ENCODE results near the gene PNPLA7. TPM values are rescaled to one million over a fixed set of nuclear protein-coding genes. Genes with fewer than 3 reads are reported as not detected.
"Not testable (repeated sequence)": the region's sequence is repeated elsewhere in the genome, so short reads cannot be mapped to it uniquely, and the experiment has no call there.

Gene PNPLA7
- total RNA-seq, 2 experiments from 2014 or later = 3.0 to 3.2 TPM

DNA sequence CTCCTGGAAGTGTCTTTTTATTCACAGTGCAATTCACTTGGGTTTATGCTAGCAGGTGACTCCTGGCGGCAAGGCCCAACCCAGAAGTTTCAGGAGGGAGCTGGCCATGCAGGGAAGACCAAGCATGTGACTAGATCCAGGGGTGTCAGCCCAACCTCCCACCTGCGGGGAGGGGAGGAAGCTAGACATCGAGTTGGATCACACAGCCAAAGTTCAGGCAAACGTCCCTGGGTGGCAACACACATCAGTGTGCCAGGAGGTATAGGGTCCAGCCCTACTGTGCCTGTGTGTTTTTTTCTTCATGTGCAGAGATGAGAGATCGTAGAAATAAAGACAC is 25.3 kb downstream of the PNPLA7 start:
- Mint-ChIP-seq H3K36me3 (no peaks in the 10 kb centered on the region), H3K9me3 (ENCODE audit: low read depth) (no peaks in the 10 kb centered on the region), H3K4me1 (peaks cover 2% of the 10 kb centered on the region), H3K27me3 (peaks cover 10% of the 10 kb centered on the region), H3K27ac (no peak overlapping the region), H3K4me3 (no peak overlapping the region)
- ATAC-seq (no peak), DNase-seq (no peak)
- CTCF ChIA-PET = interaction anchor here (0.6 to 4.5 kb wide), 6 partner anchors 10 to 102 kb away, joined by 3 to 20 read pairs (median 3); partner anchors contain the start of genes EXD3 and NOXA1

GRCh38 chr9:137524161-137524980 is 25.8 kb downstream of the PNPLA7 start:
- Mint-ChIP-seq H3K4me3 (no peak overlapping the region), H3K27ac (no peak overlapping the region), H3K27me3 (peaks cover 10% of the 10 kb centered on the region), H3K4me1 (peaks cover 2% of the 10 kb centered on the region), H3K36me3 (no peaks in the 10 kb centered on the region), H3K9me3 (ENCODE audit: low read depth) (no peaks in the 10 kb centered on the region)
- CTCF ChIA-PET = interaction anchor here (0.6 to 4.5 kb wide), 4 partner anchors 10 to 101 kb away, joined by 3 to 20 read pairs (median 3); partner anchors contain the start of genes EXD3 and NOXA1
- ATAC-seq = no peak
- DNase-seq = no peak

GRCh38 chr9:137522746-137523455 is 27.3 kb downstream of the PNPLA7 start:
- DNase-seq = no peak
- Mint-ChIP-seq H3K27ac (no peak overlapping the region), H3K4me1 (peaks cover 2% of the 10 kb centered on the region), H3K36me3 (no peaks in the 10 kb centered on the region), H3K4me3 (no peak overlapping the region), H3K9me3 (ENCODE audit: low read depth) (no peaks in the 10 kb centered on the region), H3K27me3 (peaks cover 8% of the 10 kb centered on the region)
- CTCF ChIA-PET = interaction anchor here (4.5 kb wide), 1 partner anchor 100 kb away, joined by 20 read pairs; the partner anchor contains the start of genes EXD3 and NOXA1
- ATAC-seq = no peak

GRCh38 chr9:137521405-137521985 is 28.7 kb downstream of the PNPLA7 start:
- H3K4me3 Mint-ChIP-seq = no peak overlapping the region
- H3K4me1 Mint-ChIP-seq = no peaks in the 10 kb centered on the region
- no peaks in the 10 kb centered on the region for H3K9me3 Mint-ChIP-seq (ENCODE audit: low read depth)
- no peaks in the 10 kb centered on the region for H3K36me3 Mint-ChIP-seq
- CTCF ChIA-PET = no interaction called here
- ATAC-seq (no peak), DNase-seq (no peak)
- H3K27ac Mint-ChIP-seq = no peak overlapping the region
- H3K27me3 Mint-ChIP-seq = no peaks in the 10 kb centered on the region

GRCh38 chr9:137520614-137521404 is 29.4 kb downstream of the PNPLA7 start:
- H3K4me1 Mint-ChIP-seq = no peaks in the 10 kb centered on the region
- no peaks in the 10 kb centered on the region for H3K36me3 Mint-ChIP-seq
- DNase-seq = no peak
- ATAC-seq = no peak
- no peaks in the 10 kb centered on the region for H3K9me3 Mint-ChIP-seq (ENCODE audit: low read depth)
- no peaks in the 10 kb centered on the region for H3K27me3 Mint-ChIP-seq
- CTCF ChIA-PET = interaction anchor here (1.0 kb wide), 1 partner anchor 9 kb away, joined by 3 read pairs; no protein-coding TSS in a partner anchor
- no peak overlapping the region for H3K4me3 Mint-ChIP-seq
- H3K27ac Mint-ChIP-seq = no peak overlapping the region

DNA sequence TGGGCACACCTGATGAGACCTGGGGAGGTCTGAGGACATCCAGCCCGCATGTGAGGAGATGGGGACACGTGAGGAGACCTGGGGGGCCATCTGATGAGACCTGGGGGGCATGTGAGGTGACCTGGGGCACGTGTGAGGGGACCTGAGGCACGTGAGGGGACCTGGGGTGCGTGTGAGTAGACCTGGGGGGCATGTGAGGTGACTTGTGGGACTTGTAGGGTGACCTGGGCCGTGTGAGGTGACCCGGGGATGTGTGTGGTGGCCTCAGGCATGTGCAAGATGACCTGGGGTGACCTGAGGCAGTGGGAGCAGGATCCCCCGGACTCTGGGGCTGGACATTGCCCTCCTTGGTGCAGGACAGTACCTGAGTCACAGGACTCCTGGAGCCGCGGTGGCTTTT is 30.6 kb downstream of the PNPLA7 start:
- Mint-ChIP-seq H3K4me3 (no peak overlapping the region), H3K9me3 (ENCODE audit: low read depth) (no peaks in the 10 kb centered on the region), H3K27ac (no peak overlapping the region), H3K27me3 (no peaks in the 10 kb centered on the region), H3K36me3 (no peaks in the 10 kb centered on the region), H3K4me1 (no peaks in the 10 kb centered on the region)
- ATAC-seq (no peak), DNase-seq (no peak)
- CTCF ChIA-PET = no interaction called here

- H3K27me3 Mint-ChIP-seq; CTCF ChIA-PET; H3K4me3 Mint-ChIP-seq; H3K9me3 Mint-ChIP-seq (ENCODE audit: low read depth); ATAC-seq; H3K36me3 Mint-ChIP-seq; DNase-seq; H3K27ac Mint-ChIP-seq; H3K4me1 Mint-ChIP-seq: not testable (repeated sequence)
These were observed 31.3 kb downstream of the PNPLA7 start for GRCh38 chr9:137518661-137519459.

- no peaks in the 10 kb centered on the region for H3K9me3 Mint-ChIP-seq (ENCODE audit: low read depth)
- no peak overlapping the region for H3K4me3 Mint-ChIP-seq
- peak; percentile 30 for ATAC-seq
- H3K36me3 Mint-ChIP-seq = no peaks in the 10 kb centered on the region
- H3K4me1 Mint-ChIP-seq = peaks cover 4% of the 10 kb centered on the region
- no peak for DNase-seq
- CTCF ChIA-PET = no interaction called here
- no peaks in the 10 kb centered on the region for H3K27me3 Mint-ChIP-seq
- H3K27ac Mint-ChIP-seq = no peak overlapping the region
These were observed 33.9 kb downstream of the PNPLA7 start for GRCh38 chr9:137516144-137516917.

DNA sequence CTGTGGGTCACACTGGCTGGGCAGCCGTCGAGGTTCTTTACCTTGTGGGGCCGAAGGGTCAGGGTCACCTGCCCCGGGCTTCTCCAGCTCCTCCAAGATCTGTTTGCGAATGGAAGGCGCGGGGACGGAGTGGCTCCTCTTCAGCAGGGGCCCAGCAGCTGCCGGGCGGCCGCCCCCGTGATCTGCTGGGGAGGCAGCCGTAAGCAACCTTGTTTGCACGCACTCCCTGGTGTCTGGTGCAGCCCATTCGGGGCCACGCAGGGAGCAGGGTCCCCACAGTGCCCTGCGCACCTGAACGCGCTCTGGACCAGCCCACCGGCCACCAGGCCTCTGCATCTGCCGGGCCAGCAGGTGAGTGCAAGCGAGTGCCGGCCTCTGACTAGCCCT is 34.9 kb downstream of the PNPLA7 start:
- DNase-seq (no peak), ATAC-seq (no peak)
- CTCF ChIA-PET = no interaction called here
- no peaks in the 10 kb centered on the region for H3K36me3 Mint-ChIP-seq
- H3K4me1 Mint-ChIP-seq = peaks cover 4% of the 10 kb centered on the region
- H3K4me3 Mint-ChIP-seq = no peak overlapping the region
- no peaks in the 10 kb centered on the region for H3K9me3 Mint-ChIP-seq (ENCODE audit: low read depth)
- no peaks in the 10 kb centered on the region for H3K27me3 Mint-ChIP-seq
- no peak overlapping the region for H3K27ac Mint-ChIP-seq

DNA sequence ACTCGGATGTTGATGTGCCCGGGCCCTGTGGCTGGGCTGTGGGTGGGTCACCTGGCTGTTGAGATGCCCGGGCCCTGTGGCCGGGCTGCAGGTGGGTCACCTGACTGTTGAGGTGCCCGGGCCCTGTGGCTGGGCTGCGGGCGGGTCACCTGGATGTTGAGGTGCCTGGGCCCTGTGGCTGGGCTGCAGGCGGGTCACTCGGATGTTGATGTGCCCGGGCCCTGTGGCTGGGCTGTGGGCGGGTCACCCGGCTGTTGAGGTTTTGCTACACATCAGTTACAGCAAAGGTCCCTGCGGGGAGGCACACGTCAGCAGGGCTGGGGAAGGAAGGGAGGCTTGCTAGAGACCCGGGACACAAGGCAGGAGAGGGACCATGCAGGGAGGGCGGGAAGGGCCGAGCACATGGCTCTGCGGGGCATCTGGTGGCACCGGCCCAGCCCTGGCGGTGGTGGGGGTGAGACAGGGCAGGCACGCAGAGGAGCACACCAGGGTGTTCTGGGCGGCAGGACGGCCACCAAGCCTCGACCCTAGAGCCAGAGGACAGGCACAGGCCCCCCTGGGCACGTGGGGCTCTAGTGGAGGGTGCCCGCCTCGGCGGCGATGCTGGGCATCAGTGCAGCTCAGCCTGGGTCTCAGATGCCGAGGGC is 35.4 kb downstream of the PNPLA7 start:
- DNase-seq (no peak), ATAC-seq (no peak)
- H3K36me3 Mint-ChIP-seq = no peaks in the 10 kb centered on the region
- peaks cover 4% of the 10 kb centered on the region for H3K4me1 Mint-ChIP-seq
- H3K27ac Mint-ChIP-seq = no peak overlapping the region
- CTCF ChIA-PET = no interaction called here
- H3K4me3 Mint-ChIP-seq = no peak overlapping the region
- H3K9me3 Mint-ChIP-seq (ENCODE audit: low read depth) = no peaks in the 10 kb centered on the region
- H3K27me3 Mint-ChIP-seq = no peaks in the 10 kb centered on the region

- H3K27me3 Mint-ChIP-seq; H3K27ac Mint-ChIP-seq; CTCF ChIA-PET; DNase-seq; H3K4me1 Mint-ChIP-seq; H3K9me3 Mint-ChIP-seq (ENCODE audit: low read depth); H3K36me3 Mint-ChIP-seq; ATAC-seq; H3K4me3 Mint-ChIP-seq: not testable (repeated sequence)
These were observed 36.2 kb downstream of the PNPLA7 start for GRCh38 chr9:137513801-137514570.
